ENCODE data around the gene EMILIN1. TPM values are rescaled to one million over a fixed set of nuclear protein-coding genes. Genes with fewer than 3 reads are reported as not detected.
A peak's percentile ranks its signal among the peaks of the same experiment; 100 is the strongest.

EMILIN1 gene
- total and polyA plus RNA-seq, 2 donors (not counting 3 experiments of a cell fraction or from before 2014, with no cell fraction given): 11.7 to 16.6 TPM

- Histone ChIP-seq H3K36me3 (ENCODE audit: control insufficient read depth in 2 of 2, extremely low read depth in 1 of 2, insufficient read depth in 2 of 2, low read length in 2 of 2) (peaks cover 3 to 30% of the 10 kb centered on the region in 2 experiments), H3K9ac (replicated peaks; ENCODE audit: extremely low read depth, insufficient read depth, low read length) (no peak overlapping the region), H3K4me3 (replicated peaks in 1 of 3; ENCODE audit: insufficient read depth in 1 of 3, low read depth in 1 of 3, low read length in 3 of 3) (no peak overlapping the region), H4K20me1 (replicated peaks; ENCODE audit: control insufficient read depth, extremely low read depth, insufficient read depth, low read length) (no peaks in the 10 kb centered on the region), H3K27ac (ENCODE audit: insufficient read depth, low read depth, low read length) (no peak overlapping the region), H3K9me3 (replicated peaks; ENCODE audit: control insufficient read depth, insufficient read depth, low read length) (no peaks in the 10 kb centered on the region), H3K27me3 (ENCODE audit: control insufficient read depth in 2 of 2, insufficient read depth in 2 of 2, low read length in 2 of 2) (no peaks in the 10 kb centered on the region), H3K79me2 (ENCODE audit: control insufficient read depth, insufficient read depth, low read length) (no peaks in the 10 kb centered on the region), H3K9me1 (replicated peaks; ENCODE audit: control insufficient read depth, extremely low read depth, insufficient read depth, low read length) (no peaks in the 10 kb centered on the region), H3K4me1 (ENCODE audit: control insufficient read depth, extremely low read depth, insufficient read depth, low read length) (peaks cover 2% of the 10 kb centered on the region), H3K4me2 (ENCODE audit: insufficient read depth, low read length) (no peak overlapping the region), H2AFZ (ENCODE audit: low read depth, low read length) (no peak overlapping the region)
- no TSS peak for BruUV-seq (replicated peaks)
- intact Hi-C loops (cut with micrococcal nuclease): no loop called here
- POLR2A ChIA-PET: no interaction called here
- no peak for DNase-seq (ENCODE audit: low read depth, low spot score)
- TF ChIP-seq JUN (IDR thresholded peaks at IDR 0.05; ENCODE audit: borderline replicate concordance, insufficient read depth, insufficient read length, low read depth) (no peak), GATA2 (IDR thresholded peaks at IDR 0.05; ENCODE audit: insufficient read depth, insufficient read length, low read depth, low read length) (no peak), POLR2AphosphoS5 (IDR thresholded peaks at IDR 0.05; ENCODE audit: insufficient read depth, low read depth, low read length) (no peak), FOS (IDR thresholded peaks at IDR 0.05; ENCODE audit: borderline replicate concordance, insufficient read depth, low read length) (no peak), POLR2A (IDR thresholded peaks at IDR 0.05; ENCODE audit: low read depth, low read length) (no peak), MYC (IDR thresholded peaks at IDR 0.05; ENCODE audit: low read depth, low read length) (no peak), EZH2 (IDR thresholded peaks at IDR 0.05; ENCODE audit: borderline replicate concordance, low read depth, low read length, severe bottlenecking) (no peak)
- TF ChIP-seq, protein P1, sequence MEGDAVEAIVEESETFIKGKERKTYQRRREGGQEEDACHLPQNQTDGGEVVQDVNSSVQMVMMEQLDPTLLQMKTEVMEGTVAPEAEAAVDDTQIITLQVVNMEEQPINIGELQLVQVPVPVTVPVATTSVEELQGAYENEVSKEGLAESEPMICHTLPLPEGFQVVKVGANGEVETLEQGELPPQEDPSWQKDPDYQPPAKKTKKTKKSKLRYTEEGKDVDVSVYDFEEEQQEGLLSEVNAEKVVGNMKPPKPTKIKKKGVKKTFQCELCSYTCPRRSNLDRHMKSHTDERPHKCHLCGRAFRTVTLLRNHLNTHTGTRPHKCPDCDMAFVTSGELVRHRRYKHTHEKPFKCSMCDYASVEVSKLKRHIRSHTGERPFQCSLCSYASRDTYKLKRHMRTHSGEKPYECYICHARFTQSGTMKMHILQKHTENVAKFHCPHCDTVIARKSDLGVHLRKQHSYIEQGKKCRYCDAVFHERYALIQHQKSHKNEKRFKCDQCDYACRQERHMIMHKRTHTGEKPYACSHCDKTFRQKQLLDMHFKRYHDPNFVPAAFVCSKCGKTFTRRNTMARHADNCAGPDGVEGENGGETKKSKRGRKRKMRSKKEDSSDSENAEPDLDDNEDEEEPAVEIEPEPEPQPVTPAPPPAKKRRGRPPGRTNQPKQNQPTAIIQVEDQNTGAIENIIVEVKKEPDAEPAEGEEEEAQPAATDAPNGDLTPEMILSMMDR (IDR thresholded peaks at IDR 0.05; ENCODE audit: extremely low read depth in 1 of 2, insufficient read depth in 1 of 2, low read depth in 1 of 2, low read length in 2 of 2): no peak
- TF ChIP-seq, protein P2, sequence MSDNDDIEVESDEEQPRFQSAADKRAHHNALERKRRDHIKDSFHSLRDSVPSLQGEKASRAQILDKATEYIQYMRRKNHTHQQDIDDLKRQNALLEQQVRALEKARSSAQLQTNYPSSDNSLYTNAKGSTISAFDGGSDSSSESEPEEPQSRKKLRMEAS (IDR thresholded peaks at IDR 0.05; ENCODE audit: insufficient read depth, insufficient read length): no peak
- peak; percentile 4 for FAIRE-seq
- dilution Hi-C loops (cut with MboI; ENCODE audit: extremely low pct_ligation_motif_present, low sequenced_read_pairs): no loop called here
- CTCF ChIA-PET: interaction anchor here (1.5 kb wide), 1 partner anchor 28 kb away, joined by 4 read pairs; no protein-coding TSS in a partner anchor
Measured at GRCh38 chr2:27057184-27057583, 21.2 kb upstream of the EMILIN1 start.

Measured in endothelial cell of umbilical vein (primary cell).